HepG2 (cell line): ENCODE data around the gene USP9X. TPM values are rescaled to one million over a fixed set of nuclear protein-coding genes. Genes with fewer than 3 reads are reported as not detected.

Experiments used
- CC2D1A ChIP-seq: sonication (generic); formaldehyde crosslinking; IDR thresholded peaks from 2 replicates; pipeline ENCODE4 v1.8.1; 2023; ENCODE audit warnings: mild to moderate bottlenecking, missing genetic modification reagents
- CENPX ChIP-seq: sonication (generic); formaldehyde crosslinking; IDR thresholded peaks from 2 replicates; pipeline ENCODE4 v1.9.0; 2021; ENCODE audit warnings: mild to moderate bottlenecking, missing genetic modification reagents, moderate library complexity
- ESRRA ChIP-seq: sonication (generic); formaldehyde crosslinking; IDR thresholded peaks from 2 replicates; pipeline ENCODE4 v1.5.1; 2020; ENCODE audit warnings: mild to moderate bottlenecking, low read depth, missing genetic modification reagents
- HOXA7 ChIP-seq: sonication (generic); formaldehyde crosslinking; IDR thresholded peaks from 2 replicates; pipeline ENCODE4 v1.8.1; 2022; ENCODE audit warnings: mild to moderate bottlenecking, missing genetic modification reagents, moderate library complexity
- KDM5B ChIP-seq: sonication (generic); formaldehyde crosslinking; IDR thresholded peaks from 2 replicates; pipeline ENCODE4 v1.4.0; 2020; ENCODE audit warnings: missing genetic modification reagents, mild to moderate bottlenecking, borderline replicate concordance
- NFE2 ChIP-seq: sonication (generic); formaldehyde crosslinking; IDR thresholded peaks from 2 replicates; pipeline ENCODE4 v1.4.0; 2020; ENCODE audit warnings: missing genetic modification reagents
- SALL1 ChIP-seq: sonication (generic); formaldehyde crosslinking; IDR thresholded peaks from 2 replicates; pipeline ENCODE4 v1.8.0; 2022; ENCODE audit warnings: mild to moderate bottlenecking, missing genetic modification reagents
- STAG1 ChIP-seq: sonication (generic); formaldehyde crosslinking; IDR thresholded peaks from 2 replicates; pipeline ENCODE4 v1.4.0; 2020; ENCODE audit warnings: missing genetic modification reagents
- TGIF2 ChIP-seq: IDR thresholded peaks from 2 replicates; pipeline ENCODE4 v1.6.1; 2016; ENCODE audit warnings: control low read depth, missing compliant biosample characterization
- TSC22D2 ChIP-seq: sonication (generic); formaldehyde crosslinking; IDR thresholded peaks from 2 replicates; pipeline ENCODE4 v1.5.1; 2020; ENCODE audit warnings: missing genetic modification reagents, mild to moderate bottlenecking, borderline replicate concordance
- XBP1 ChIP-seq: sonication (generic); formaldehyde crosslinking; IDR thresholded peaks from 2 replicates; pipeline ENCODE4 v1.5.0; 2020; ENCODE audit warnings: missing genetic modification reagents
- YY1 ChIP-seq: IDR thresholded peaks from 2 replicates; pipeline ENCODE4 v1.6.1; 2011; ENCODE audit warnings: low read length, low read depth, moderate library complexity, mild to moderate bottlenecking; ENCODE audit not compliant: insufficient read depth, insufficient replicate concordance
- ZFX ChIP-seq: sonication (generic); formaldehyde crosslinking; IDR thresholded peaks from 2 replicates; pipeline ENCODE4 v1.4.0; 2020; ENCODE audit warnings: mild to moderate bottlenecking, low read depth, missing genetic modification reagents, moderate library complexity
- ZFY ChIP-seq: sonication (generic); formaldehyde crosslinking; IDR thresholded peaks from 2 replicates; pipeline ENCODE4 v1.4.0; 2020; ENCODE audit warnings: missing genetic modification reagents
- ZNF263 ChIP-seq: sonication (generic); formaldehyde crosslinking; IDR thresholded peaks from 2 replicates; pipeline ENCODE4 v1.4.0; 2020; ENCODE audit warnings: missing genetic modification reagents
- ZNF713 ChIP-seq: sonication (generic); formaldehyde crosslinking; IDR thresholded peaks from 2 replicates; pipeline ENCODE4 v1.4.0; 2020; ENCODE audit warnings: mild to moderate bottlenecking, missing genetic modification reagents
- ZNF746 ChIP-seq: sonication (generic); formaldehyde crosslinking; IDR thresholded peaks from 2 replicates; pipeline ENCODE4 v1.8.0; 2022; ENCODE audit warnings: mild to moderate bottlenecking, missing genetic modification reagents
- ZNF839 ChIP-seq: sonication (generic); formaldehyde crosslinking; IDR thresholded peaks from 2 replicates; pipeline ENCODE4 v1.4.0; 2020; ENCODE audit warnings: missing genetic modification reagents, mild to moderate bottlenecking, borderline replicate concordance
- ZSCAN30 ChIP-seq: sonication (generic); formaldehyde crosslinking; IDR thresholded peaks from 2 replicates; pipeline ENCODE4 v1.5.0; 2020; ENCODE audit warnings: mild to moderate bottlenecking, missing genetic modification reagents
- polyA plus RNA-seq, 8 experiments: library from polyadenylated mRNA; depleted of rRNA in 3 of 8; stranded (reverse) in 7 of 8; unstranded in 1 of 8; fragments of >200 nt; fragmentation: Illumina TruSeq in 4 of 8; extraction: Trizol in 4 of 8; gene quantifications; 2 replicates each; pipeline versions ENCODE4 v1.2.1 to v1.2.3, GENCODE V29; 2011 to 2016; ENCODE audit warnings: low read depth in 4 of 8, missing spikeins in 1 of 8, mixed read lengths in 1 of 8; ENCODE audit not compliant: insufficient read depth in 1 of 8
- total RNA-seq, 5 experiments: library from RNA; depleted of rRNA; stranded (reverse); fragments of >200 nt; fragmentation: Illumina TruSeq; extraction: Trizol; gene quantifications; 2 replicates each; pipeline ENCODE4 v1.2.3, GENCODE V29; 2016; ENCODE audit warnings: low read depth in 1 of 5
- TF ChIP-seq, protein P1 (sequence below): sonication (generic); formaldehyde crosslinking; IDR thresholded peaks from 2 replicates; pipeline ENCODE4 v1.4.0; 2020; ENCODE audit warnings: mild to moderate bottlenecking, missing genetic modification reagents
- TF ChIP-seq, protein P2 (sequence below): sonication (generic); formaldehyde crosslinking; IDR thresholded peaks from 2 replicates; pipeline ENCODE4 v1.5.0; 2020; ENCODE audit warnings: mild to moderate bottlenecking, missing genetic modification reagents, moderate library complexity
- TF ChIP-seq, protein P3 (sequence below): sonication (generic); formaldehyde crosslinking; IDR thresholded peaks from 2 replicates; pipeline ENCODE4 v1.5.0; 2020; ENCODE audit warnings: missing genetic modification reagents
- TF ChIP-seq, protein P4 (sequence below): IDR thresholded peaks from 2 replicates; pipeline ENCODE4 v1.6.1; 2016; ENCODE audit warnings: missing compliant biosample characterization, missing genetic modification reagents, borderline replicate concordance
- TF ChIP-seq, protein P5 (sequence below): sonication (generic); formaldehyde crosslinking; IDR thresholded peaks from 2 replicates; pipeline ENCODE4 v1.5.0; 2020; ENCODE audit warnings: mild to moderate bottlenecking, missing genetic modification reagents

USP9X gene
- total and polyA plus RNA-seq, 2 of the 13 experiments (the other 11 are each of a cell fraction or from before 2014, with no cell fraction given) = 22.2 to 40.5 TPM

DNA sequence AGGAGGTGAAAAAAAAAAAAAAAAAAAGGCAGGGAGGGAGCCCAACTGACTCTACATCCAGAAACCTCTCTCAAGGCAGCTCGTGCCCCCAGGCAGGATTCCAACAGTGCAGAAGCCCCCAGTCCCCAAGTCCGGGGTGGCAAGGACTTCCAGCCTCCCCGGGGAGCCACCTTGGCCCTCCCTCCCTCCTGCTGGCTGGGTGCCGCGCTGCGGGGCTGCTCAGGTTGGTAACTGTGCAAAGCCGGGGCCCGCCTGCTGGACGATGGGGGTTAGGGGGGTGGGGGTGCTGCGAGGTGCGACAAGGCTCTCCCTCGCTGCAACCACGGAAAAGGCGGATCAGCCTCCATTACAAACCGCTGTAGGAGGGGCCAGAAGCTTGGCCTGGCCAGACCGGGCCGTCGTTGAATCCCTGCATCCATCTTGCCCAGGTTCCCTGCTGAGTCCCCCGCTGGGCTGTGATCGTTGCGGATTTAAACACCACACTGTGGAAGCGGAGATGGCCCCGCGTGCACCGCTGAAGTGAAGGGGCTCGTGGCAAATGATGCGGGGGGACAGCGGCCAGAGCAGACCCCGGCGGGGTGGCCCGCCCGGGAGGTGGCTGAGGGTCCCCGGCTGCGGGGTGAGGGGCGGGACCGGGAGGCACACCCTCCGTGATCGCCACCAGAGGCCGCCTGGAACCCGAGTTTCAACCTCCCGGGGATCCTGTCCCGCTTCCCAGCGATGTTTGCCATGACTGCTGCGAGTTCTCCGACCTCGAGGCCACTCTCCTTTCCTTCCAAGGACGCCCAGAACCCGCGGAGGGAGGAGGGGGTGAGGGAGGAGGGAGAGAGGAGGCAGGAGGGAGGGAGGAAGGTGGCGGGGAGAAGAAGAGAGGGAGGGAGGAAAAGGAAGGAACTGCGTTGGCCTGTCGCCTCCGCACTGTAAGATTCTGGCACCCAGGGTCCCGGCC is 190.7 kb downstream of the USP9X start (continued):
- TF ChIP-seq, protein P1, sequence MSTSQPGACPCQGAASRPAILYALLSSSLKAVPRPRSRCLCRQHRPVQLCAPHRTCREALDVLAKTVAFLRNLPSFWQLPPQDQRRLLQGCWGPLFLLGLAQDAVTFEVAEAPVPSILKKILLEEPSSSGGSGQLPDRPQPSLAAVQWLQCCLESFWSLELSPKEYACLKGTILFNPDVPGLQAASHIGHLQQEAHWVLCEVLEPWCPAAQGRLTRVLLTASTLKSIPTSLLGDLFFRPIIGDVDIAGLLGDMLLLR = no peak
- peak; percentile 39; the same call in 1 of the 2 replicates for TF ChIP-seq KDM5B (CRISPR knock-in tag)
- TF ChIP-seq ZFY (CRISPR knock-in tag) = peak; percentile 48
- no peak for TF ChIP-seq ZNF746 (CRISPR knock-in tag)
- no peak for TF ChIP-seq HOXA7
- TF ChIP-seq CC2D1A (CRISPR knock-in tag) = no peak
- peak; percentile 50; the same call in 1 of the 2 replicates for TF ChIP-seq ZNF263 (CRISPR knock-in tag)
- TF ChIP-seq ESRRA (CRISPR knock-in tag) = 0 out of 2 replicates have a peak, but pooled peaks have one; percentile 36
- TF ChIP-seq YY1 = peak; percentile 18
- TF ChIP-seq ZNF713 (CRISPR knock-in tag) = no peak
- peak; percentile 85 for TF ChIP-seq STAG1 (CRISPR knock-in tag)
- peak; percentile 60; the same call in 1 of the 2 replicates for TF ChIP-seq ZFX (CRISPR knock-in tag)
- no peak for TF ChIP-seq ZSCAN30 (CRISPR knock-in tag)
- TF ChIP-seq, protein P2, sequence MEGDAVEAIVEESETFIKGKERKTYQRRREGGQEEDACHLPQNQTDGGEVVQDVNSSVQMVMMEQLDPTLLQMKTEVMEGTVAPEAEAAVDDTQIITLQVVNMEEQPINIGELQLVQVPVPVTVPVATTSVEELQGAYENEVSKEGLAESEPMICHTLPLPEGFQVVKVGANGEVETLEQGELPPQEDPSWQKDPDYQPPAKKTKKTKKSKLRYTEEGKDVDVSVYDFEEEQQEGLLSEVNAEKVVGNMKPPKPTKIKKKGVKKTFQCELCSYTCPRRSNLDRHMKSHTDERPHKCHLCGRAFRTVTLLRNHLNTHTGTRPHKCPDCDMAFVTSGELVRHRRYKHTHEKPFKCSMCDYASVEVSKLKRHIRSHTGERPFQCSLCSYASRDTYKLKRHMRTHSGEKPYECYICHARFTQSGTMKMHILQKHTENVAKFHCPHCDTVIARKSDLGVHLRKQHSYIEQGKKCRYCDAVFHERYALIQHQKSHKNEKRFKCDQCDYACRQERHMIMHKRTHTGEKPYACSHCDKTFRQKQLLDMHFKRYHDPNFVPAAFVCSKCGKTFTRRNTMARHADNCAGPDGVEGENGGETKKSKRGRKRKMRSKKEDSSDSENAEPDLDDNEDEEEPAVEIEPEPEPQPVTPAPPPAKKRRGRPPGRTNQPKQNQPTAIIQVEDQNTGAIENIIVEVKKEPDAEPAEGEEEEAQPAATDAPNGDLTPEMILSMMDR (CRISPR knock-in tag) = peak; percentile 84
- no peak for TF ChIP-seq CENPX
- no peak for TF ChIP-seq ZNF839
- TF ChIP-seq, protein P3, sequence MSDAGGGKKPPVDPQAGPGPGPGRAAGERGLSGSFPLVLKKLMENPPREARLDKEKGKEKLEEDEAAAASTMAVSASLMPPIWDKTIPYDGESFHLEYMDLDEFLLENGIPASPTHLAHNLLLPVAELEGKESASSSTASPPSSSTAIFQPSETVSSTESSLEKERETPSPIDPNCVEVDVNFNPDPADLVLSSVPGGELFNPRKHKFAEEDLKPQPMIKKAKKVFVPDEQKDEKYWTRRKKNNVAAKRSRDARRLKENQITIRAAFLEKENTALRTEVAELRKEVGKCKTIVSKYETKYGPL (CRISPR knock-in tag) = no peak
- TF ChIP-seq TSC22D2 = no peak
- no peak for TF ChIP-seq NFE2 (CRISPR knock-in tag)
- 0 out of 2 replicates have a peak, but pooled peaks have one; percentile 34 for TF ChIP-seq SALL1 (CRISPR knock-in tag)
- TF ChIP-seq, protein P4, sequence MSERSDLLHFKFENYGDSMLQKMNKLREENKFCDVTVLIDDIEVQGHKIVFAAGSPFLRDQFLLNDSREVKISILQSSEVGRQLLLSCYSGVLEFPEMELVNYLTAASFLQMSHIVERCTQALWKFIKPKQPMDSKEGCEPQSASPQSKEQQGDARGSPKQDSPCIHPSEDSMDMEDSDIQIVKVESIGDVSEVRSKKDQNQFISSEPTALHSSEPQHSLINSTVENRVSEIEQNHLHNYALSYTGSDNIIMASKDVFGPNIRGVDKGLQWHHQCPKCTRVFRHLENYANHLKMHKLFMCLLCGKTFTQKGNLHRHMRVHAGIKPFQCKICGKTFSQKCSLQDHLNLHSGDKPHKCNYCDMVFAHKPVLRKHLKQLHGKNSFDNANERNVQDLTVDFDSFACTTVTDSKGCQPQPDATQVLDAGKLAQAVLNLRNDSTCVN (CRISPR knock-in tag) = no peak
- TF ChIP-seq XBP1 (CRISPR knock-in tag) = no peak
- TF ChIP-seq, protein P5, sequence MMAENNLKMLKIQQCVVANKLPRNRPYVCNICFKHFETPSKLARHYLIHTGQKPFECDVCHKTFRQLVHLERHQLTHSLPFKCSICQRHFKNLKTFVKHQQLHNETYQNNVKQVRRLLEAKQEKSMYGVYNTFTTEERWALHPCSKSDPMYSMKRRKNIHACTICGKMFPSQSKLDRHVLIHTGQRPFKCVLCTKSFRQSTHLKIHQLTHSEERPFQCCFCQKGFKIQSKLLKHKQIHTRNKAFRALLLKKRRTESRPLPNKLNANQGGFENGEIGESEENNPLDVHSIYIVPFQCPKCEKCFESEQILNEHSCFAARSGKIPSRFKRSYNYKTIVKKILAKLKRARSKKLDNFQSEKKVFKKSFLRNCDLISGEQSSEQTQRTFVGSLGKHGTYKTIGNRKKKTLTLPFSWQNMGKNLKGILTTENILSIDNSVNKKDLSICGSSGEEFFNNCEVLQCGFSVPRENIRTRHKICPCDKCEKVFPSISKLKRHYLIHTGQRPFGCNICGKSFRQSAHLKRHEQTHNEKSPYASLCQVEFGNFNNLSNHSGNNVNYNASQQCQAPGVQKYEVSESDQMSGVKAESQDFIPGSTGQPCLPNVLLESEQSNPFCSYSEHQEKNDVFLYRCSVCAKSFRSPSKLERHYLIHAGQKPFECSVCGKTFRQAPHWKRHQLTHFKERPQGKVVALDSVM (CRISPR knock-in tag) = no peak
- no peak for TF ChIP-seq TGIF2 (CRISPR knock-in tag)
